ENCODE results near the gene MAPK14.

MAPK14 gene

DNA sequence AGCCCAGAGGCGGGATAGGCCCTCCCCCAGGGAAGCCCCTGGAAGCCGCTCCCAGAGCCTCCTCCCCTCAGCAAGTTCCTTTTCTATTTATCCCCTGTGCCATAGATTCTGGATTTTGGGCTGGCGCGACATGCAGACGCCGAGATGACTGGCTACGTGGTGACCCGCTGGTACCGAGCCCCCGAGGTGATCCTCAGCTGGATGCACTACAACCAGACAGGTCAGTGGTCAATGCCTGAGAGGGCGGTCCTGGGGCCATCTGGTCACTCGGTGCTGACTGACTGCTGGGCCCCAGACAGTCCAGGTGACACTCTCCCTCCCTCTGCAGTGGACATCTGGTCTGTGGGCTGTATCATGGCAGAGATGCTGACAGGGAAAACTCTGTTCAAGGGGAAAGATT lies 108.9 kb downstream of the MAPK14 start:
- FAIRE-seq (no peak), DNase-seq (ENCODE audit: insufficient read length, low spot score) (no peak)
- TF ChIP-seq, protein P1, sequence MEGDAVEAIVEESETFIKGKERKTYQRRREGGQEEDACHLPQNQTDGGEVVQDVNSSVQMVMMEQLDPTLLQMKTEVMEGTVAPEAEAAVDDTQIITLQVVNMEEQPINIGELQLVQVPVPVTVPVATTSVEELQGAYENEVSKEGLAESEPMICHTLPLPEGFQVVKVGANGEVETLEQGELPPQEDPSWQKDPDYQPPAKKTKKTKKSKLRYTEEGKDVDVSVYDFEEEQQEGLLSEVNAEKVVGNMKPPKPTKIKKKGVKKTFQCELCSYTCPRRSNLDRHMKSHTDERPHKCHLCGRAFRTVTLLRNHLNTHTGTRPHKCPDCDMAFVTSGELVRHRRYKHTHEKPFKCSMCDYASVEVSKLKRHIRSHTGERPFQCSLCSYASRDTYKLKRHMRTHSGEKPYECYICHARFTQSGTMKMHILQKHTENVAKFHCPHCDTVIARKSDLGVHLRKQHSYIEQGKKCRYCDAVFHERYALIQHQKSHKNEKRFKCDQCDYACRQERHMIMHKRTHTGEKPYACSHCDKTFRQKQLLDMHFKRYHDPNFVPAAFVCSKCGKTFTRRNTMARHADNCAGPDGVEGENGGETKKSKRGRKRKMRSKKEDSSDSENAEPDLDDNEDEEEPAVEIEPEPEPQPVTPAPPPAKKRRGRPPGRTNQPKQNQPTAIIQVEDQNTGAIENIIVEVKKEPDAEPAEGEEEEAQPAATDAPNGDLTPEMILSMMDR (IDR thresholded peaks at IDR 0.05; ENCODE audit: insufficient read depth, missing control alignments): no peak

DNA sequence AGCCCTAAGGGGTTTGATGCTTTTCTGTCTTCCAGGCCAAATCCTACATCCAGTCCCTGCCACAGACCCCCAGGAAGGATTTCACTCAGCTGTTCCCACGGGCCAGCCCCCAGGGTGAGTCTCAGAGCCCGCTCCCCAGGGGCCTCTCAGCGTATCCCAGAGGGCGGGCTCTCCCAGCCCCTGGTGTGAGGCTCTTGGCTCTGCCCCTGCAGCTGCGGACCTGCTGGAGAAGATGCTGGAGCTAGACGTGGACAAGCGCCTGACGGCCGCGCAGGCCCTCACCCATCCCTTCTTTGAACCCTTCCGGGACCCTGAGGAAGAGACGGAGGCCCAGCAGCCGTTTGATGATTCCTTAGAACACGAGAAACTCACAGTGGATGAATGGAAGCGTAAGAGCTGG lies 111.1 kb downstream of the MAPK14 start:
- DNase-seq (ENCODE audit: insufficient read length, low spot score): no peak
- FAIRE-seq: no peak
- TF ChIP-seq, protein P1 (IDR thresholded peaks at IDR 0.05; ENCODE audit: insufficient read depth, missing control alignments): no peak

DNA sequence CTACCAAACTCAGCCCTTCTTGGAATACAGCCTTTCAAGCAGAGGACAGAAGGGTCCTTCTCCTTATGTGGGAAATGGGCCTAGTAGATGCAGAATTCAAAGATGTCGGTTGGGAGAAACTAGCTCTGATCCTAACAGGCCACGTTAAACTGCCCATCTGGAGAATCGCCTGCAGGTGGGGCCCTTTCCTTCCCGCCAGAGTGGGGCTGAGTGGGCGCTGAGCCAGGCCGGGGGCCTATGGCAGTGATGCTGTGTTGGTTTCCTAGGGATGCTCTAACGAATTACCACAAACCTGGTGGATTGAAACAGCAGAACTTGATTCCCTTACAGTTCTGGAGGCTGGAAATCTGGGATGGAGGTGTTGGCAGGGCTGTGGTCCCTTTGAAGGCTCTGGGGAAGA lies 111.8 kb downstream of the MAPK14 start:
- DNase-seq (ENCODE audit: insufficient read length, low spot score): no peak
- TF ChIP-seq, protein P1 (IDR thresholded peaks at IDR 0.05; ENCODE audit: insufficient read depth, missing control alignments): peak; percentile 39
- FAIRE-seq: no peak

DNA sequence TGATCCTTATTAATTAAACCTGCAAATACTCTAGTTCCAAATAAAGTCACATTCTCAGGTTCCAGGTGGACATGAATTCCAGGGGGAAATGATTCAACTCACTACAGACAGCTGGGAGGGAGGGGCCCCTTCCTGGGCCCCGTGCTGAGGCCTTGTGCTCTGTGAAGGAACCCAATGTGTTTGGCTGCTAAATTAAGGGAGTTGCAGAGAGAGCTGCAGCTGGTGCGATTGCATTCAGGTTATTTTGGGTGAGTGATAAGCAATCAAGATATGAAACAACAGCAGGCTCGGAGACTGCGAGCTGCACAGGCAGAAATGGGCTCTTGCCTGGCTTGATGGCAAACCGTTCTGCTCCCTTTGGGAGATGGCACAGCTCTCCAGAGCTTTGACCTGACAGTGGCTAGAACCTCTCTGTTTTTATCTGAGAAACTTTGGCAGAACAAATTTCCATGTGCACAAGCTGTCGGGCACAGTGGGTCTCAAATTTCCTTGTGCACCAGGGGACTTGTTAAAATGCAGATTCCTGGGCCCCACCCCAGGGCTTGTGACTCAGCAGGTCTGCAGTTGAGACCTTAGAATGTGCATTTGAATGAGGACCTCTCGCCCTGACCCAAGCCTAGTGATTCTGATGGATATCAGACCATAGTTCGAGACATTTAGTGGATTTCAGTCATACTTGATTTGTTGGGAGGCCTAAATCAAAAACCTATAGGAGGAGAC lies 112.5 kb downstream of the MAPK14 start:
- no peak for DNase-seq (ENCODE audit: insufficient read length, low spot score)
- TF ChIP-seq, protein P1 (IDR thresholded peaks at IDR 0.05; ENCODE audit: insufficient read depth, missing control alignments): no peak
- no peak for FAIRE-seq

DNA sequence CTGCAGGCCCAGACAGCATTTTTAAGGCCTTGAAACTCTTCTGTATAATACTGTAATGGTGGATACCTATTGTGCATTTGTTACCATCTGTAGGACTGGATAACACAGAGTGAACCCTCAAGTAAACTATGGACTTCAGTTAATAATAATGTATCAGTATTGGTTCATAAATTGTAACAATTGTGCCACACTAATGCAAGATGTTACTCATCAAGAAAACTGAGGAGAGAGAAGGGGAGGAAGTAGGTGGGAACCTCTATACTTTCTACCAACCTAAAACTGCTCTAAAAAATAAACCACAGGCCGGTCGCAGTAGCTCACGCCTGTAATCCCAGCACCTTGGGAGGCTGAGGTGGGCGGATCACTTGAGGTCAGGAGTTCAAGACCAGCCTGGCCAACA lies 113.5 kb downstream of the MAPK14 start:
- FAIRE-seq (no peak), DNase-seq (ENCODE audit: insufficient read length, low spot score) (no peak)
- TF ChIP-seq, protein P1 (IDR thresholded peaks at IDR 0.05; ENCODE audit: insufficient read depth, missing control alignments): no peak

DNA sequence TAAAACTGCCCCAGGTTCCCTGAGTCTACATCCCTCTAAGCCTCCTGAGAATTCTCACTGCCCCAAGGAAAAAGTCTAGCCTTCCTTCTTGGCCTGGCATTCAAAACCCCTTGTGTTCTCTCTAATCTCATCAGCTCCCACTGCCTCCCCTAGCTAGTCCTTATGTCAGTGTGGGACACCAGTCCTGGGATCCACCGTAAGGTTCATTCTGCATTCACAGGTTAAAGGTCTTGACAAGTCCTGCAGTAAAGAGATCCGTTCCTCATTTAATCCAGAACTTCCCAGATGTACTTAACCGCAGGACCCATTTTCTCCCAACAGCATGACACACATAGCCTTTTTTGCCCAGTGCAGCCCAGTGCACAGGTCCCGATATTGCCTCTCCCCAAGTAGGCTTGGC lies 114.4 kb downstream of the MAPK14 start:
- no peak for FAIRE-seq
- TF ChIP-seq, protein P1 (IDR thresholded peaks at IDR 0.05; ENCODE audit: insufficient read depth, missing control alignments): no peak
- DNase-seq (ENCODE audit: insufficient read length, low spot score): no peak

DNA sequence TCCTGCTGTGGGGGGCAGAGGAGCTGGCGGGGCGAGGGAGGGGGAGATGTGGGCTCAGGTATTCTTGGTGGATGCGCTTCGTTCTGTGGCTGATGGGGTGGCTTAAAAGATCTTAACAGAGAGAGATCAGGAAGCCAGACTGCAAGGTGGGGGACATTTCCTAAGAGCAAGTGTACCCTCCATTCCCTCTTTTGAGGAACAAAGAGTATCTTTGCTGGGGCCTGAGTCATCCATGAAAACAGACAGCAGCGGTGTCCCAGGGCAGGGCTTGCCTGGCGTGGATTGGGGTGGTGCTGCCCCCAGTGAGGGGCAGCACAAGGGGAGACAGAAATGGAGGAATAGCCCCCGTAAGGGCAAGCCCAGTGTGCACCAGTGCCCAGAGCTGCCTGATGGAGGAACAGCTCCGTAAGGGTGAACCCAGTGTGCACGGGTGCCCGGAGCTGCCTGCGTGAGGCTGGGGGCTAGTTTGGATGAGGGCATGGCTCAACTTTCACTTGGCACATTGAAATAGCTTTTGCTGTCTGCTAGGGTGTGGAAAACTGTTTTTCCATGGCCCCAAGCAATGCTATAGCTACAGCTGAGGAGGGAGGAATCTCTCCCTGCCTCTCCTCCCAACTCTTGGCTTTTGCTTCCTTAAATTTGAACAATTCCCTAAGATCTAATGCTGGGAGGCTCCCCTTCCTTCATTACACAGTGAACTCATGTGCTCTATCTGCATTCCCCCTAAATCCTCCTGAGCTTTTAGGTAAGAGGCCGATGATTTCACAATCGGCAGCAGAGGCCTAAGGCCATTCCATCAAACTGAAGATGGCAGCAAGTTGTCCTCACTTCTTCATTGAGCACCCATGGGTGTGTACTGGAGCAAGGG lies 115.6 kb downstream of the MAPK14 start:
- FAIRE-seq: no peak
- TF ChIP-seq, protein P1 (IDR thresholded peaks at IDR 0.05; ENCODE audit: insufficient read depth, missing control alignments): no peak

More for the DNA sequence above, 115.6 kb downstream of the MAPK14 start:
- DNase-seq (ENCODE audit: insufficient read length, low spot score): no peak
